Osteoblast (primary cell): ENCODE results near the gene SLC16A2. TPM values are rescaled to one million over a fixed set of nuclear protein-coding genes. Genes with fewer than 3 reads are reported as not detected.

Experiments
- DNase-seq: peaks from one replicate; pipeline ENCODE4 v3.0.0; 2011; ENCODE audit warnings: low spot score, mixed read lengths; ENCODE audit not compliant: insufficient read length; ENCODE audit errors: missing footprints
- H2AFZ ChIP-seq: 2 replicates; pipeline ENCODE4 v1.6.0; 2011; ENCODE audit warnings: mild to moderate bottlenecking, low read length
- H3K27ac ChIP-seq: 2 replicates; pipeline ENCODE4 v1.5.1; 2011; ENCODE audit warnings: mild to moderate bottlenecking, low read depth, low read length, moderate library complexity
- H3K27me3 ChIP-seq: 2 replicates; pipeline ENCODE4 v1.6.0; 2012; ENCODE audit warnings: mild to moderate bottlenecking, control low read depth, inconsistent platforms, low read length, moderate library complexity; ENCODE audit not compliant: insufficient read depth
- H3K36me3 ChIP-seq: 2 replicates; pipeline ENCODE4 v1.5.1; 2011; ENCODE audit warnings: mild to moderate bottlenecking, low read length, control low read depth, moderate library complexity; ENCODE audit not compliant: insufficient read depth
- H3K4me1 ChIP-seq: 2 replicates; pipeline ENCODE4 v1.5.1; 2011; ENCODE audit warnings: mild to moderate bottlenecking, low read length, control low read depth, moderate library complexity; ENCODE audit not compliant: insufficient read depth
- H3K4me2 ChIP-seq: 2 replicates; pipeline ENCODE4 v1.6.0; 2011; ENCODE audit warnings: mild to moderate bottlenecking, low read length; ENCODE audit not compliant: insufficient read depth
- H3K4me3 ChIP-seq: fragments of 200-600 bp; sonication (generic); 3 replicates; pipeline ENCODE4 v1.5.1; 2012; ENCODE audit warnings: mild to moderate bottlenecking, low read length, inconsistent platforms; ENCODE audit not compliant: insufficient read depth
- H3K79me2 ChIP-seq: 2 replicates; pipeline ENCODE4 v1.6.0; 2012; ENCODE audit warnings: mild to moderate bottlenecking, low read length, control low read depth, inconsistent platforms; ENCODE audit not compliant: insufficient read depth
- H3K9me3 ChIP-seq: 2 replicates; pipeline ENCODE4 v1.5.1; 2011; ENCODE audit warnings: low read depth, low read length, control low read depth
- H4K20me1 ChIP-seq: 2 replicates; pipeline ENCODE4 v1.6.0; 2012; ENCODE audit warnings: mild to moderate bottlenecking, low read length, control low read depth; ENCODE audit not compliant: insufficient read depth
- total RNA-seq: library from RNA; depleted of rRNA; stranded (reverse); fragments of >200 nt; gene quantifications from 2 replicates; pipeline ENCODE4 v1.2.3, GENCODE V29; 2012
- TF ChIP-seq, protein P1 (sequence below): IDR thresholded peaks from 2 replicates; pipeline ENCODE4 v1.5.1; 2011; ENCODE audit warnings: mild to moderate bottlenecking, low read depth, low read length, moderate library complexity; ENCODE audit errors: extremely low read depth

Gene SLC16A2
- total RNA-seq, 1 donor, result 11.6 TPM

DNA sequence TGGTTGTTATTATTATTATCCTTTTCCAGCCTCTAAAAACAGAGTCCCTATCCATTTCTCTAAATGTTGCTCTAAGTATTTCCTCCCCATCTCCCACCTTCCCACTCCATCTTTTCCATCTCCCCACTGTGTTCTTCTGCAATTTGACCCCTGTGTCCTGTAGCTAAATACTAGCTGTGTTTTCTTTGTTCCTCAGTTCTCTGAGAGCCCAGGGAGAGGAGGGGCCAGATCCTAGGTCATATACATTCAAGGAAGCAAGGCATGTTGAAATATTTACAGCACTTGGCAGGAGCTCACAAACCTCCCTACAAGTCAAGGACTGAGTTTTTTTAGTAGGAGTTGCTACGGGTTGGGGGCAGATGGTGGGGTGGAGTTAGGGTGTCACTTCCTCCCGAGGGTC is 10.5 kb downstream of the SLC16A2 start:
- Histone ChIP-seq H3K4me3 (no peak overlapping the region), H2AFZ (no peak overlapping the region), H3K27ac (no peak overlapping the region), H4K20me1 (peaks cover 2% of the 10 kb centered on the region), H3K79me2 (no peaks in the 10 kb centered on the region), H3K36me3 (no peaks in the 10 kb centered on the region), H3K4me1 (no peaks in the 10 kb centered on the region), H3K4me2 (no peak overlapping the region), H3K27me3 (peaks cover 7% of the 10 kb centered on the region), H3K9me3 (no peaks in the 10 kb centered on the region)
- TF ChIP-seq, protein P1, sequence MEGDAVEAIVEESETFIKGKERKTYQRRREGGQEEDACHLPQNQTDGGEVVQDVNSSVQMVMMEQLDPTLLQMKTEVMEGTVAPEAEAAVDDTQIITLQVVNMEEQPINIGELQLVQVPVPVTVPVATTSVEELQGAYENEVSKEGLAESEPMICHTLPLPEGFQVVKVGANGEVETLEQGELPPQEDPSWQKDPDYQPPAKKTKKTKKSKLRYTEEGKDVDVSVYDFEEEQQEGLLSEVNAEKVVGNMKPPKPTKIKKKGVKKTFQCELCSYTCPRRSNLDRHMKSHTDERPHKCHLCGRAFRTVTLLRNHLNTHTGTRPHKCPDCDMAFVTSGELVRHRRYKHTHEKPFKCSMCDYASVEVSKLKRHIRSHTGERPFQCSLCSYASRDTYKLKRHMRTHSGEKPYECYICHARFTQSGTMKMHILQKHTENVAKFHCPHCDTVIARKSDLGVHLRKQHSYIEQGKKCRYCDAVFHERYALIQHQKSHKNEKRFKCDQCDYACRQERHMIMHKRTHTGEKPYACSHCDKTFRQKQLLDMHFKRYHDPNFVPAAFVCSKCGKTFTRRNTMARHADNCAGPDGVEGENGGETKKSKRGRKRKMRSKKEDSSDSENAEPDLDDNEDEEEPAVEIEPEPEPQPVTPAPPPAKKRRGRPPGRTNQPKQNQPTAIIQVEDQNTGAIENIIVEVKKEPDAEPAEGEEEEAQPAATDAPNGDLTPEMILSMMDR, result no peak
- DNase-seq, result no peak

DNA sequence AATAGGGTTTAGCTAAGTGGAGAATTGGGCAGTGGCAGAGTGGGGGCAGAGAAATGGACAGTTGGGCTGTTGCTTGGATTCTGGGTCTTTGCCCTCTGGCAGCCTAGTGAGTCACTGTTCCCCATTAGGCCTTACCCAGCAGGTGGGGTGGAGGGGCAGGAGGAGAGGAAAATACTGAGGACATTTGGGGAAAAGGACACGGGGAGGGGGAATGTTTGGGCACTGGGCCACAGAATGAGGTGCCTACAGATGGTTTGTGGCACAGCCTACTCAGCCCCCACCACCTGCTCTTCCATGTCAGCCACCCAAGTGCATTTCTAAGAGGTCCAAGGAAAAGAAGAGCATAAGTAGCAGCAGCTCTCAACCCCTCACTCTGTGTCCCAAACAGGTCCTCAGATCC is 13.0 kb downstream of the SLC16A2 start:
- no peak for DNase-seq
- H3K4me3 ChIP-seq, result no peak overlapping the region
- TF ChIP-seq, protein P1, result no peak
- H3K27ac ChIP-seq, result no peak overlapping the region
- H3K79me2 ChIP-seq, result no peaks in the 10 kb centered on the region
- H3K36me3 ChIP-seq, result no peaks in the 10 kb centered on the region
- no peak overlapping the region for H2AFZ ChIP-seq
- peaks cover 7% of the 10 kb centered on the region for H3K27me3 ChIP-seq
- no peaks in the 10 kb centered on the region for H3K9me3 ChIP-seq
- H4K20me1 ChIP-seq, result peaks cover 8% of the 10 kb centered on the region
- no peak overlapping the region for H3K4me2 ChIP-seq
- H3K4me1 ChIP-seq, result no peaks in the 10 kb centered on the region

DNA sequence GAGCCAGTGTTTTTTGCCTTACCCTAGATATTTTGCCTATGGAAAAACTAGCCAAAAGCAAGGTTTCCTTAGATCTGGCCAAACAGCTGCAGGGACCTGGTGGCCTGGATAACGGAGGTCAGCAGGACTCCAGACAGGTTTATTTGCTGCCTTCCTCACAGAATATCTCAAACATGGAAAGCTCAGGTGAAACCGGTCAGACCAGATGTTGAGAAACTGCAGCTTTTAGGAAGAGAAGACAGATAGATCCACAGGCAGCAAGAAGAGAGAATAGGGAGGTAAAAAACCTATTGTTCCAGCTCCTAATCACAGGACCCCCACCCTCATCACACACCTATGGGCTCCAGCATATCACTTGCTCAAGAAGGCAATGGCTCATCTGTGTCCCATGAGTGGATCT is 16.2 kb downstream of the SLC16A2 start:
- H3K9me3 ChIP-seq, result no peaks in the 10 kb centered on the region
- H3K4me3 ChIP-seq, result no peak overlapping the region
- DNase-seq, result no peak
- H3K4me1 ChIP-seq, result no peaks in the 10 kb centered on the region
- H3K4me2 ChIP-seq, result no peak overlapping the region
- H3K79me2 ChIP-seq, result no peaks in the 10 kb centered on the region
- H2AFZ ChIP-seq, result no peak overlapping the region
- peaks cover 8% of the 10 kb centered on the region for H4K20me1 ChIP-seq
- H3K27ac ChIP-seq, result no peak overlapping the region
- peaks cover 4% of the 10 kb centered on the region for H3K27me3 ChIP-seq
- TF ChIP-seq, protein P1, result no peak
- no peaks in the 10 kb centered on the region for H3K36me3 ChIP-seq

DNA sequence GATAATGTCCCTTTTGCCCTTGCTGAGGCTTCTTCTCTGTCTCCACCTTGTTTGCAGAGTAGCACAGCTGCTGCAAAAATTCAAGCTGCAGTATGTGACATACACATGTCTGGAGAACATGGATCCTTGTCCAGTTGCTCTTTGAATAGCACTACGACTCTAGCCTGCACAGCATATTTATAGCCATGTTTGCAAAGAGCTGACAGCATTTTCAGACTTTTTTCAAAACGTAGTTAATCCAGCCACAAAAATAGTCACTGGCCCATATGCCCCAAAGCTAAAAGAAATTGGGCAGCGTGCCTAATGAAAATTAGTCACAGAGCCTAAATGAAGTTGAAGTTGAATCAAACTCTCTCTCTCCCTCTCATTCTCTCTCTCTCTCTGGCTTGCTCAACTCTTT is 17.5 kb downstream of the SLC16A2 start:
- Histone ChIP-seq H4K20me1 (peaks cover 8% of the 10 kb centered on the region), H3K9me3 (no peaks in the 10 kb centered on the region), H3K4me3 (no peak overlapping the region), H3K27ac (no peak overlapping the region), H3K27me3 (peaks cover 4% of the 10 kb centered on the region), H3K4me1 (no peaks in the 10 kb centered on the region), H2AFZ (no peak overlapping the region), H3K36me3 (no peaks in the 10 kb centered on the region), H3K79me2 (no peaks in the 10 kb centered on the region), H3K4me2 (no peak overlapping the region)
- DNase-seq, result no peak
- TF ChIP-seq, protein P1, result no peak
